Mucosa of descending colon (tissue), 3 donors: Measurements from ENCODE around the gene DPCD. TPM values are rescaled to one million over a fixed set of nuclear protein-coding genes. Genes with fewer than 3 reads are reported as not detected.

Source experiments
- ATAC-seq: fragments of 200-7000 bp; cut with Tn5 transposase; one replicate; pipeline ENCODE4 v1.9.1; 2020; ENCODE audit warnings: mild to moderate bottlenecking, moderate library complexity
- DNase-seq, 3 donors: peaks; one replicate each; pipeline ENCODE4 v3.0.0-alpha.2; 2020
- H3K36me3 ChIP-seq: fragments of 200-600 bp; one replicate; pipeline ENCODE4 v1.8.0; 2021; ENCODE audit warnings: low read depth, mild to moderate bottlenecking
- H3K4me1 ChIP-seq: fragments of 200-600 bp; one replicate; pipeline ENCODE4 v1.8.0; 2021; ENCODE audit warnings: low read depth, mild to moderate bottlenecking
- H3K4me3 ChIP-seq: fragments of 200-600 bp; one replicate; pipeline ENCODE4 v1.8.0; 2021; ENCODE audit warnings: mild to moderate bottlenecking
- H3K9me3 ChIP-seq: fragments of 200-600 bp; one replicate; pipeline ENCODE4 v1.8.0; 2021; ENCODE audit warnings: mild to moderate bottlenecking
- CTCF ChIP-seq: fragments of 200-600 bp; IDR thresholded peaks from one replicate; pipeline ENCODE4 v1.8.0; 2022; ENCODE audit warnings: antibody characterized with exemption, mild to moderate bottlenecking
- intact Hi-C, 2 donors: fragments of 100-400 bp; cut with DNase I in 1 of 2; cut with micrococcal nuclease in 1 of 2; formaldehyde crosslinking; loops; one replicate each; pipeline versions ENCODE4 v1.11.0 to v1.11.1; 2022; cut with DNase I, micrococcal nuclease
- total RNA-seq, 3 donors: library from RNA; stranded (reverse); fragmentation: NEBNext Ultra II Directional in 2 of 3; extraction: Animal tissue kit (Norgen Biotek cat#: 25700) in 2 of 3; gene quantifications; one replicate each; pipeline versions ENCODE4 v1.2.1 to v1.2.4, GENCODE V29; 2021 to 2023
- donor health status: DM: no; HTN: no; CAD: no; lungs with moderate emphysema.
- donor health status: DM: no; HTN: no; CAD: no.
- donor health status: DM: no; HTN: yes; CAD: no.

Gene DPCD
- total RNA-seq, 3 donors from 2014 or later: 6.8 to 12.3 (median 9.9) TPM

DNA sequence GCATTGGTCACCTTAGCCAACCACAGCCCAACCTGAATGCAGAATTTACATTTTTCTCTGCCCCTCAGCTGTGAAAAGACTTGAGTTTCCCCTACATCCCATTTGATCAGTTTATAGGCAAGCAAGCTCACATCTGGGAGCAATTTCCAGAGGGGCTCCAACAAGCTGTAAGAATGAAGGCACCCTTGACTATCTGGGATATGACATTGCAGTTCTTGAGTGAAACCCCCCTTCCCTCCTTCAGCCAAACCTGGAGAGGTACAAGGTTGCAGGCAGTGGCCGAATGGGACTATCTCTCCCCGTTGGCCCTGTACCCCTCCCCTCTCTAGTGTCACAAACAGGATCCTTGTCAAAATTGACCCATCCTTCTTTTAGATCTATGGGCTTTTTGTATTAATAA lies 30.6 kb upstream of the DPCD start:
- no peak for ATAC-seq
- Histone ChIP-seq H3K36me3 (no peaks in the 10 kb centered on the region), H3K4me1 (no peaks in the 10 kb centered on the region), H3K9me3 (no peaks in the 10 kb centered on the region), H3K4me3 (no peak overlapping the region)
- no peak for TF ChIP-seq CTCF
- DNase-seq: no peak
- intact Hi-C loops: no loop called here

GRCh38 chr10:101558204-101558603 lies 29.9 kb upstream of the DPCD start:
- ATAC-seq: peak; percentile 51
- intact Hi-C loops: no loop called here

GRCh38 chr10:101558671-101559595 lies 29.2 kb upstream of the DPCD start:
- Histone ChIP-seq H3K4me1 (no peaks in the 10 kb centered on the region), H3K4me3 (no peak overlapping the region), H3K36me3 (no peaks in the 10 kb centered on the region), H3K9me3 (no peaks in the 10 kb centered on the region)
- DNase-seq (no peak), ATAC-seq (no peak)
- no peak for TF ChIP-seq CTCF
- intact Hi-C loops: no loop called here

More at GRCh38 chr10:101558204-101558603, 29.9 kb upstream of the DPCD start:
- H3K4me1 ChIP-seq: no peaks in the 10 kb centered on the region
- H3K9me3 ChIP-seq: no peaks in the 10 kb centered on the region
- no peak for TF ChIP-seq CTCF
- H3K36me3 ChIP-seq: no peaks in the 10 kb centered on the region
- no peak overlapping the region for H3K4me3 ChIP-seq
- no peak for DNase-seq

DNA sequence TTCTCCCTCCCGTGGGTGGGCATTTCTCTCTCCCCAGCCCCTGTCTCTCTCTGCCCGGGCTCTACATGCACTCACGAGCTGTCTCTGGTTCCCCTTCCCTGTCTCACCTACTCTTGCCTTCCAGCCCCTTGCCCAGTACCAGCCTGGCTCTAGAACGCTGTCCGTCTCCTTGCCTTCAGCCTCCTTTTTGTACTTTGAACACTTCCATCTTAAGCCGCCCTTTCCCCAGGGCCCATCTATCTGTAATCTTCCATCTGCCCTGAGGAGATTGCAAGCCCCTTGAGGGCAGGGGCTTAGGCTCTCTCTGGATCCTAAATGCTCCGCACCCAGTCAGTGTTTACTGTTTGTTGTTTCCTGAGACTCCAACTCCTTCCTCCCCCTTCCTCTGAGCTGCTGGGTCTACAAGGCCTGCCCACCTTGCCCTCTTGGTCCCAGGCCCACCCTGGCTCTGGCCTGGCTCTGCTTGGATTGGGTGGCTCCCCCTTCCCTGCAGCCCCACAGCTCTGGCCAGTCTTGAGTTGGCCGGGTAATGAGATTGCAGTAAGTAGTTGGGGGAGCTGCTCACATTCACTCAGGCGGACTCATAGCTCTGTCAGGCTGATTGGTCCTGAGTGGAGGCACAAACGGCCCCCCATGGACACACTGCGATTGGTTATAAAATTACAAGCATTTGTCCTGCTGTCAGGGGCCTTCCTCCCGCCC lies 28.4 kb upstream of the DPCD start:
- ATAC-seq (no peak), DNase-seq (no peak)
- Histone ChIP-seq H3K36me3 (no peaks in the 10 kb centered on the region), H3K9me3 (no peaks in the 10 kb centered on the region), H3K4me3 (no peak overlapping the region), H3K4me1 (no peaks in the 10 kb centered on the region)
- TF ChIP-seq CTCF: no peak
- intact Hi-C loops: loop anchor here in 1 of 2 donors (10.0 kb wide), 1 partner anchor 285 kb away; no protein-coding TSS in a partner anchor

DNA sequence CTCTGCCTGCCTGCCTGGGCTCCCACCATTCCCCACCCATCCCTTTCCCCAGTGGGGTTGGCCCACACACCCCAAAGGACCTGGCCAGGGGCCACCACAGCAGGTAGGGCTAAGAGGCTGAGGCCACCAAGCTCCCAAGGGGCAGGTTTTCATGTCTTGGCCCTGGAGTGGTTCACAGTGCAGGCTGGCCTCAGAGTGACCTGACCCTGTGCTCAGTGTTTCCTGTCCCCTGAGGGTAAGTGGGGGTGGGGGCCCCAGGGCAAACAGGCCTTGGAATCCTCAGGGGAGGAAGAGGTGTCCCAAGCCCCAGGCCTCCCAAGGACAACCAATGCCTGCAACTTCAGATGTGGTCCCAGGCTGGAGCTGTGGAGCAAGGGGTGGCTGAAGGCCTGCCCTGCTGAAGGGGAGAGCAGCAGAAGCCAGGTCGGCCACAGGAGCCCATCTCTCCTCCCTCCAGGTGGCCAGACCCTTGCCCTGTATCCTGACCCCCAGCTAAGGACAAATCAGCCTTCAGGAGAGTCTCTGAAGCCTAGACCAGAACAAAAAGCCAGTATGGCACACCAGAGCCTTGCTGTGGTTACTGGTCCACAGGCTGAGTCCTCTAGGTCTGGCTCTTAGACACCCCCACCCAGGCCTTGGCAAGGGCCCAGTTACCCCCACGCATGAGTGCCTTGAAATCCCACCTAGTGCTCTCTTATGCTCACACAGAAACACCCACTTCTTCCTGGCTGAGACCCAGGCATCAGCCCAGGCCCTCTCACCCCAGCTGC lies 27.6 kb upstream of the DPCD start:
- Histone ChIP-seq H3K9me3 (no peaks in the 10 kb centered on the region), H3K4me3 (no peak overlapping the region), H3K36me3 (no peaks in the 10 kb centered on the region), H3K4me1 (no peaks in the 10 kb centered on the region)
- intact Hi-C loops: loop anchor here in 1 of 2 donors (10.0 kb wide), 1 partner anchor 286 kb away; no protein-coding TSS in a partner anchor
- ATAC-seq (no peak), DNase-seq (no peak)
- TF ChIP-seq CTCF: no peak
